Peyer's patch (tissue), 4 donors: ENCODE measurements around the gene RBM19.

Source experiments
- POLR2A ChIP-seq, 2 donors: fragments of 450-650 bp; IDR thresholded peaks; one replicate each; pipeline ENCODE4 v1.5.1; 2017; ENCODE audit warnings: antibody characterized with exemption in 2 of 2, mild to moderate bottlenecking in 2 of 2, moderate library complexity in 2 of 2
- TF ChIP-seq, protein P1 (sequence below), 6 experiments: fragments of 450-650 bp in 4 of 6; fragments of 200-600 bp in 2 of 6; sonication (generic) in 1 of 6; IDR thresholded peaks; one replicate each; pipeline ENCODE4 v1.5.1; 2017 to 2019; ENCODE audit warnings: antibody characterized with exemption in 6 of 6, mild to moderate bottlenecking in 3 of 6, moderate library complexity in 1 of 6

- TF ChIP-seq, protein P1, sequence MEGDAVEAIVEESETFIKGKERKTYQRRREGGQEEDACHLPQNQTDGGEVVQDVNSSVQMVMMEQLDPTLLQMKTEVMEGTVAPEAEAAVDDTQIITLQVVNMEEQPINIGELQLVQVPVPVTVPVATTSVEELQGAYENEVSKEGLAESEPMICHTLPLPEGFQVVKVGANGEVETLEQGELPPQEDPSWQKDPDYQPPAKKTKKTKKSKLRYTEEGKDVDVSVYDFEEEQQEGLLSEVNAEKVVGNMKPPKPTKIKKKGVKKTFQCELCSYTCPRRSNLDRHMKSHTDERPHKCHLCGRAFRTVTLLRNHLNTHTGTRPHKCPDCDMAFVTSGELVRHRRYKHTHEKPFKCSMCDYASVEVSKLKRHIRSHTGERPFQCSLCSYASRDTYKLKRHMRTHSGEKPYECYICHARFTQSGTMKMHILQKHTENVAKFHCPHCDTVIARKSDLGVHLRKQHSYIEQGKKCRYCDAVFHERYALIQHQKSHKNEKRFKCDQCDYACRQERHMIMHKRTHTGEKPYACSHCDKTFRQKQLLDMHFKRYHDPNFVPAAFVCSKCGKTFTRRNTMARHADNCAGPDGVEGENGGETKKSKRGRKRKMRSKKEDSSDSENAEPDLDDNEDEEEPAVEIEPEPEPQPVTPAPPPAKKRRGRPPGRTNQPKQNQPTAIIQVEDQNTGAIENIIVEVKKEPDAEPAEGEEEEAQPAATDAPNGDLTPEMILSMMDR (IDR thresholded peaks at IDR 0.05), result no peak
- TF ChIP-seq POLR2A (IDR thresholded peaks at IDR 0.05), result no peak
Measured at GRCh38 chr12:113936460-113936859, 29.7 kb downstream of the RBM19 start.
